ENCODE measurements around the gene RABGAP1.

RABGAP1 gene

DNA sequence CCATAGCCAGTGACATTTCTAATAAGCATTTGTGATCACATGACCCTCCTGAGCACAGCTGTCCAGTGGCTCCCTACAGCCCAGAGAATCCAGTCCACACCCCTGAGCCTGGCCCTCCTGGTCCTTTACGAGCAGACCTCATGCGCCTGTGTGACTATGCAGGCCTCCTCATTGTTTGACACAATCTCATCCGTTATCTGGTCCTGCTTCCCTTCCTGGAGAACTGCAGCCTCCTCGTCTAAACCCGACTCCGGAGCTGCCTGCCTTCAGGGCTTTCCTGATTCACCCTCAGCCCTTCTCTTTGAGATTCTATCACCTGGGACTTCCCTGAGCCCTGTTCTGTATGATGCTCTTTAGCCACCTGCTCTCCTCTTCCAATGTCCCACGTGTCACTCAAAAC is 172.4 kb downstream of the RABGAP1 start:
- Histone ChIP-seq H3K27ac (ENCODE audit: low read depth in 2 of 2, low read length in 2 of 2) (no peak overlapping the region), H3K36me3 (ENCODE audit: control insufficient read depth in 2 of 2, insufficient read depth in 2 of 2, low read length in 2 of 2) (peaks cover 16 to 24% of the 10 kb centered on the region in 2 donors)

DNA sequence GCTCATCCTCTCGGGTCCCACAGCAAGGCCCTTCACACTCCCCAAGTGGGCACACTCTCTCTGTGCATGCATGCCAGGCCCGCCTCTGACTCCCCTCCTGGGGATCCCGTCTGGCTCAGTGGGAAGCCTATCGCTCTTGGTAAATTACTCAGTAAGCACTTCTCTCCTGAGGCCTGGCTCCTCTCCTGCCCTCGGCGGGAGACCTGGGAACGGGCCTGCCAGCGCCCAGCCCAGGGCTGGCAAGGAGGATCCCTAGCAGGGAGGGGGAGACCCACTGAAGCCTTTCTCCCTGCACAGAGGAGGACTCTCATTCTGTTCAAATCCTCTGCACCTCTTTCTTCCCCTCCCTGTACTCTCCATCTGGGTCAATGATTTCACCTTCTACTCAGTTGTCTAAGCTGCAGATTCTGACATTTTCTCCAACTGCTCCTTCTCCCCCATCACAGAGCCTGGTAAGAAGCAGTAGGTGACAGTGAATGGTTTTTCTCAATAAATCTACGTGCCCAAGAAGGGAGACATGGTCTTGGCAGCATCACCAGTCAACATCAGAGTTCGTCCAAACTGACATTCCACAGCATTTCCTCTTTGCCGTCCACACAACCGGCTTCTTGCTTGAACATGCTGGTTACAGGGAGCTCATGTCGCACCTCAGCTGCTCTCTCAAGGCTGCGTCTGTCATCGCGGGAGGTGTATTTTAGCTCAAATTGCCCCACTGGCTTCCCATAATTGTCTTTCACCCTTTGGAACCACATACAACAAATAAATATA is 174.5 kb downstream of the RABGAP1 start:
- H3K27ac ChIP-seq (ENCODE audit: low read depth in 2 of 2, low read length in 2 of 2) = no peak overlapping the region
- H3K4me3 ChIP-seq (ENCODE audit: low read length in 2 of 2) = no peak overlapping the region
- no peak overlapping the region for H3K9ac ChIP-seq (ENCODE audit: low read depth in 1 of 2, low read length in 2 of 2)
- no peaks in the 10 kb centered on the region for H3K27me3 ChIP-seq (ENCODE audit: control insufficient read depth in 2 of 2, insufficient read depth in 2 of 2, low read length in 2 of 2)
- H3K36me3 ChIP-seq (ENCODE audit: control insufficient read depth in 2 of 2, insufficient read depth in 2 of 2, low read length in 2 of 2) = peaks cover 6 to 11% of the 10 kb centered on the region in 2 donors
- no peaks in the 10 kb centered on the region for H3K9me3 ChIP-seq (ENCODE audit: control insufficient read depth in 2 of 2, low read length in 2 of 2)
- H3K4me1 ChIP-seq (ENCODE audit: control insufficient read depth in 2 of 2, insufficient read depth in 2 of 2, low read length in 2 of 2) = peaks cover 3 to 5% of the 10 kb centered on the region in 2 donors

More for the DNA sequence above, 172.4 kb downstream of the RABGAP1 start:
- no peaks in the 10 kb centered on the region for H3K27me3 ChIP-seq (ENCODE audit: control insufficient read depth in 2 of 2, insufficient read depth in 2 of 2, low read length in 2 of 2)
- no peak overlapping the region for H3K4me3 ChIP-seq (ENCODE audit: low read length in 2 of 2)
- no peak overlapping the region for H3K9ac ChIP-seq (ENCODE audit: low read depth in 1 of 2, low read length in 2 of 2)
- H3K4me1 ChIP-seq (ENCODE audit: control insufficient read depth in 2 of 2, insufficient read depth in 2 of 2, low read length in 2 of 2) = peaks cover 3 to 5% of the 10 kb centered on the region in 2 donors
- no peaks in the 10 kb centered on the region for H3K9me3 ChIP-seq (ENCODE audit: control insufficient read depth in 2 of 2, low read length in 2 of 2)

DNA sequence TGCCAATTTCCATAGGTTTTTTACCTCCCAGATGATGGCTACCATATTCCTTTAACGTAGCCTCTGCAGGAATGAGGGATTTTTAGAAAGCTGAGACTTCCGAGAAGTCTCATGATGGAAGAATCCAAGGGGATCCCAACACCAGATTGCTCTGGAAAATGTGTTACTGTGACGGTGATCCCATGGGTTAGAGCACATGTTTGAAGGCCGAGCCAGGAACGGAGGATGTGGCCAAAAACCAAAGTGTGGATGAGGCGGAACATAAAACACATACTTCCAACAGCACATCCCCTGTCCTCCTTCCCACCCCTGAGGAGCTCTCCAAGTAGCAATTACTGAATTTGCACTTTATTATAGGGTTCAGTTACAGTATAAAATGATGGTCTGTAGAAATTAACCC is 175.2 kb downstream of the RABGAP1 start:
- H3K4me1 ChIP-seq (ENCODE audit: control insufficient read depth in 2 of 2, insufficient read depth in 2 of 2, low read length in 2 of 2) = peaks cover 3 to 5% of the 10 kb centered on the region in 2 donors

DNA sequence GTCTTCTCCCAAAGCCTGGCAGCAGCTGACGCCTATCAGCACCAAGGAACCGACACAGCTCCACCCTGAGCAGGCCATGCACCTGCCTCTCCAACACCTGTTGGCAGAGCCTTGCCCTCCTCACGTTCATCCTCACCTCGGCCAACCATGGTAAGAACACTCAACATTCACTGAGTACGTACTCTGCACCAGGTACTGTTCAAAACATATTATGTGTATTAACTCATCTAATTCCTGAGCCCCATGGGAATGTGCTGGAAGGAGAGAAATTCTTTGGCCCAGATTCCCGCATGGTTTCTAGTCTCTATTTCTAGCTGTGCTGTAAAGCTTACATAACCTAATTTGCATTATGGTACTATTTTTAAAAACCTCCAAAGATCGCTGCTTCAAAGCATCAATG is 178.7 kb downstream of the RABGAP1 start:
- H3K36me3 ChIP-seq (ENCODE audit: control insufficient read depth in 2 of 2, insufficient read depth in 2 of 2, low read length in 2 of 2) = peaks cover 3 to 9% of the 10 kb centered on the region in 2 donors
- no peak overlapping the region for H3K4me3 ChIP-seq (ENCODE audit: low read length in 2 of 2)
- H3K4me1 ChIP-seq (ENCODE audit: control insufficient read depth in 2 of 2, insufficient read depth in 2 of 2, low read length in 2 of 2) = no peaks in the 10 kb centered on the region
- no peaks in the 10 kb centered on the region for H3K9me3 ChIP-seq (ENCODE audit: control insufficient read depth in 2 of 2, low read length in 2 of 2)
- H3K27ac ChIP-seq (ENCODE audit: low read depth in 2 of 2, low read length in 2 of 2) = no peak overlapping the region
- H3K27me3 ChIP-seq (ENCODE audit: control insufficient read depth in 2 of 2, insufficient read depth in 2 of 2, low read length in 2 of 2) = no peaks in the 10 kb centered on the region
- H3K9ac ChIP-seq (ENCODE audit: low read depth in 1 of 2, low read length in 2 of 2) = no peak overlapping the region

More for the DNA sequence above, 175.2 kb downstream of the RABGAP1 start:
- no peaks in the 10 kb centered on the region for H3K9me3 ChIP-seq (ENCODE audit: control insufficient read depth in 2 of 2, low read length in 2 of 2)
- no peak overlapping the region for H3K4me3 ChIP-seq (ENCODE audit: low read length in 2 of 2)
- H3K27me3 ChIP-seq (ENCODE audit: control insufficient read depth in 2 of 2, insufficient read depth in 2 of 2, low read length in 2 of 2) = no peaks in the 10 kb centered on the region
- peaks cover 3 to 9% of the 10 kb centered on the region in 2 donors for H3K36me3 ChIP-seq (ENCODE audit: control insufficient read depth in 2 of 2, insufficient read depth in 2 of 2, low read length in 2 of 2)
- H3K9ac ChIP-seq (ENCODE audit: low read depth in 1 of 2, low read length in 2 of 2) = no peak overlapping the region
- H3K27ac ChIP-seq (ENCODE audit: low read depth in 2 of 2, low read length in 2 of 2) = no peak overlapping the region

DNA sequence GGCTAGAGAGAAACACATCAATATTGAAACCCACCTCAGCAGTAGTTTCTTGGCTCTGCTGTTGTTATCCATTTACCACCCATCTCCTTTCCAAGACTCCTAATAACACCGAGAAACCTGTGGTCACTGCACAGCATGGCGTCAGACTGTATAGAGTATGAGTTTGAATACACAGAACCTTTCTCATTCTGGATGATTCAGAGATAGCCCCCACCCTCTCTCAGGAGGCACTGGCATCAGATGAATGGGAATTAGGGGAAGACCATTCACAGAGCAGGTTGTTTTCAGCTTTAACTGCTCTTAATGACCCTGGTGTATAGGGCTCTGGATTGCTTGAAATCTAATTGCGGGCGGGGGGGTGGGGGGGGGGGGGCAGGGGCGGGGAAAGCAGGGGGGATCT is 179.3 kb downstream of the RABGAP1 start:
- Histone ChIP-seq H3K4me3 (ENCODE audit: low read length in 2 of 2) (no peak overlapping the region), H3K27ac (ENCODE audit: low read depth in 2 of 2, low read length in 2 of 2) (no peak overlapping the region), H3K9ac (ENCODE audit: low read depth in 1 of 2, low read length in 2 of 2) (no peak overlapping the region), H3K9me3 (ENCODE audit: control insufficient read depth in 2 of 2, low read length in 2 of 2) (no peaks in the 10 kb centered on the region), H3K36me3 (ENCODE audit: control insufficient read depth in 2 of 2, insufficient read depth in 2 of 2, low read length in 2 of 2) (peaks cover 3 to 9% of the 10 kb centered on the region in 2 donors), H3K27me3 (ENCODE audit: control insufficient read depth in 2 of 2, insufficient read depth in 2 of 2, low read length in 2 of 2) (no peaks in the 10 kb centered on the region), H3K4me1 (ENCODE audit: control insufficient read depth in 2 of 2, insufficient read depth in 2 of 2, low read length in 2 of 2) (no peaks in the 10 kb centered on the region)

DNA sequence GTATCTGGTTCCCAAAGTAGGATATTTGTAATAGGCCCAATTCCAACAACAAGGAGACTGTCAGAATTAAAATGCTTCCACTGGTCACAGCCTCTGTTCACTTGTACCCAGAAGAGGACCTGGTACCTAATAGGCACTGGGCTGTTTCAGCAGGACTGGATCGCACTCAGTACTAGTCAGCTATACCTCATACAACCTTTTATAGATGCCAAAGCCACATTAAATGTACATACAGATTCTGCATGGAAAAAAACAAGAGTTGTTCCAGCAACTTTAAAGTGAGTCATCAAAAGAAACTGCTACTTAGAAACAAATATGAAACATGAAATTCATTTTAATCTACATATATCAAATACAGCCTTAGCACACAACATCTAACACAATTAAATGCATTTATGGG is 180.1 kb downstream of the RABGAP1 start:
- no peaks in the 10 kb centered on the region for H3K9me3 ChIP-seq (ENCODE audit: control insufficient read depth in 2 of 2, low read length in 2 of 2)
- no peaks in the 10 kb centered on the region for H3K4me1 ChIP-seq (ENCODE audit: control insufficient read depth in 2 of 2, insufficient read depth in 2 of 2, low read length in 2 of 2)
- peaks cover 0 to 3% of the 10 kb centered on the region in 2 donors for H3K36me3 ChIP-seq (ENCODE audit: control insufficient read depth in 2 of 2, insufficient read depth in 2 of 2, low read length in 2 of 2)
- H3K9ac ChIP-seq (ENCODE audit: low read depth in 1 of 2, low read length in 2 of 2) = no peak overlapping the region
- H3K27me3 ChIP-seq (ENCODE audit: control insufficient read depth in 2 of 2, insufficient read depth in 2 of 2, low read length in 2 of 2) = no peaks in the 10 kb centered on the region
- H3K4me3 ChIP-seq (ENCODE audit: low read length in 2 of 2) = no peak overlapping the region
- no peak overlapping the region for H3K27ac ChIP-seq (ENCODE audit: low read depth in 2 of 2, low read length in 2 of 2)

DNA sequence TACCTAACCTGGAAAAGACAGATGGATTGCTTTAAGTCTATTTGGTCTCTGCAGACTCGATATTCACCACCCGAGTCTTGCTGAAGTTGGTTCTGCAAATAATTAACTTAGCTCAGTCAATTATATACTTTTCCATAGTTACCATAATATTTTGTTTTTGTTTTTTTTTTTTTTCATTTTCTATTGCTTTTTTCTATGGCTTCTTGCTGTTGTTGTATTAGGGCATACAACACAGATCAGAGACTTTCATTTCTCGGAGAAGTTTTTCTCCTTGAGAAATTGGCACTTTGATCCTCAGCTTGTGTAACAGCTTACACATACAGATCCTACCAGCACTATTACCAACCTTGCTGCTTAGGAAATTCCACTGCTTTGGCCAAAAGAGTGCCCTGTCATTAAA is 180.6 kb downstream of the RABGAP1 start:
- Histone ChIP-seq H3K9ac (ENCODE audit: low read depth in 1 of 2, low read length in 2 of 2) (no peak overlapping the region), H3K27ac (ENCODE audit: low read depth in 2 of 2, low read length in 2 of 2) (no peak overlapping the region), H3K9me3 (ENCODE audit: control insufficient read depth in 2 of 2, low read length in 2 of 2) (no peaks in the 10 kb centered on the region), H3K27me3 (ENCODE audit: control insufficient read depth in 2 of 2, insufficient read depth in 2 of 2, low read length in 2 of 2) (no peaks in the 10 kb centered on the region), H3K4me3 (ENCODE audit: low read length in 2 of 2) (no peak overlapping the region), H3K4me1 (ENCODE audit: control insufficient read depth in 2 of 2, insufficient read depth in 2 of 2, low read length in 2 of 2) (no peaks in the 10 kb centered on the region), H3K36me3 (ENCODE audit: control insufficient read depth in 2 of 2, insufficient read depth in 2 of 2, low read length in 2 of 2) (peaks cover 0 to 3% of the 10 kb centered on the region in 2 donors)

DNA sequence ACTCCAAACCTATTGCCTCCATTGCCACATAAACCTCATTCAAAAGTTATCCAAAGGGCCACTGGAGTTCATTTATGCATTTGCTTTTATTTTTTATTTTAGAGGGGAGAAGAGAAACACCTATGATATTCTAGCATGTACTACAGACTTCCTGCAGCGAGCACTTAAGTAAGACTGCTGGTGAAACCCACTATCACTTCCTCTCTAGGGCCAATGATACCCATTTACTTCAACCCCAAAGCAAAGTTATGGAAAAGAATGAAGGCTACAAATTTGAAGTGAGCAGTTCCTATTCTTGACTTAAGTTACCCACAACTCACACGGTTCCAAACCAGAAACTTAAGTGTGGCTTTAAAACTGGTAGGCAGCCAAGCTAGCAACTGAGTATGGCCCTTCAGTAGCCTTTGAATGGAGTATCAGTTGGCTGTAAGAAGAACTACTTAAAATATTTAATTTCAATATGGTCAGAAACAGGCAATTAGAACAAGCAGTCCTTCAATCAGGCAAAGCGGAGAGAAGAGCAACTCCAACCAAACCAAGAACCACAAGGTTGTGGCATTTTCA is 186.8 kb downstream of the RABGAP1 start:
- Histone ChIP-seq H3K9ac (ENCODE audit: low read depth in 1 of 2, low read length in 2 of 2) (no peak overlapping the region), H3K4me1 (ENCODE audit: control insufficient read depth in 2 of 2, insufficient read depth in 2 of 2, low read length in 2 of 2) (no peaks in the 10 kb centered on the region), H3K9me3 (ENCODE audit: control insufficient read depth in 2 of 2, low read length in 2 of 2) (no peaks in the 10 kb centered on the region), H3K4me3 (ENCODE audit: low read length in 2 of 2) (no peak overlapping the region), H3K27me3 (ENCODE audit: control insufficient read depth in 2 of 2, insufficient read depth in 2 of 2, low read length in 2 of 2) (no peaks in the 10 kb centered on the region), H3K27ac (ENCODE audit: low read depth in 2 of 2, low read length in 2 of 2) (no peak overlapping the region), H3K36me3 (ENCODE audit: control insufficient read depth in 2 of 2, insufficient read depth in 2 of 2, low read length in 2 of 2) (peaks cover 25 to 35% of the 10 kb centered on the region in 2 donors)

DNA sequence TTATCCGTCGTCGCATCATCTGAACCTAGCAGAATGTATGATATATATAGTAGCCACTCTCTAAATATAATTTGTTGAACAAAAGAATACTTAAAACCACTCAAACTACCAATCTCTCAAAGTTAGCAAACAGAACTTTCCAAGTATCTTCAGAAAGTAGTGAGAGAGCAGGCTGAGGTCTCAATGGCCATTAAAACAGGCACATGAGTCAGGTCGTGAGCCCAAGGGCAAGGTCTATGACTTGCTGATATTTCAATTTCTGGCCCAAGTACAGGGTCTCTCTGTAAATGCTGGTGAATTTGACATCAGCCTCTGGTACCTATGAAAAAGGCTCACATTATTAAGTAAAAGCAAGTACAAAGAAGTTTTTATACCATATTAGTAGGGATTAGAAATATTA is 187.8 kb downstream of the RABGAP1 start:
- no peaks in the 10 kb centered on the region for H3K4me1 ChIP-seq (ENCODE audit: control insufficient read depth in 2 of 2, insufficient read depth in 2 of 2, low read length in 2 of 2)
- H3K9ac ChIP-seq (ENCODE audit: low read depth in 1 of 2, low read length in 2 of 2) = no peak overlapping the region
- peaks cover 25 to 39% of the 10 kb centered on the region in 2 donors for H3K36me3 ChIP-seq (ENCODE audit: control insufficient read depth in 2 of 2, insufficient read depth in 2 of 2, low read length in 2 of 2)
- H3K9me3 ChIP-seq (ENCODE audit: control insufficient read depth in 2 of 2, low read length in 2 of 2) = no peaks in the 10 kb centered on the region
- H3K4me3 ChIP-seq (ENCODE audit: low read length in 2 of 2) = no peak overlapping the region
- H3K27ac ChIP-seq (ENCODE audit: low read depth in 2 of 2, low read length in 2 of 2) = no peak overlapping the region
- H3K27me3 ChIP-seq (ENCODE audit: control insufficient read depth in 2 of 2, insufficient read depth in 2 of 2, low read length in 2 of 2) = no peaks in the 10 kb centered on the region

DNA sequence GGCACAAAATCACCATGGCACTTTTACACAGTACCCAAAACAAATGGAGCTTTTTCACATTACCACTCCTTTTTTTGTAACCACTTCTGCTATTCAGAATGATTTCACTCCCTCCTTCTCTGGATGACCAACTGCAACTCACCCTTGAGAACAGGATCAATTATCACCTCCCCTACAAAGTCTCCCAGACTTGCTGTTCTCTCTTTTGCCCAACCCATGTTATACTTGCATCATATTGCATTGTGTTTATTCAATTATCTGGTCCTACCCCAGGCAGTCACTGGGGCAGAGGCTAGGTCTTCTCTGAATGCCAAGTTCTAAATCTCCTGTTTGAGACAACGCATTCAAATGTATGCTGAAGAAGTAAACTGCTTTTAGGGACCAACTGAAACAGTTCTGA is 188.6 kb downstream of the RABGAP1 start:
- H3K4me1 ChIP-seq (ENCODE audit: control insufficient read depth in 2 of 2, insufficient read depth in 2 of 2, low read length in 2 of 2) = no peaks in the 10 kb centered on the region
- H3K27ac ChIP-seq (ENCODE audit: low read depth in 2 of 2, low read length in 2 of 2) = no peak overlapping the region
- no peaks in the 10 kb centered on the region for H3K27me3 ChIP-seq (ENCODE audit: control insufficient read depth in 2 of 2, insufficient read depth in 2 of 2, low read length in 2 of 2)
- H3K9ac ChIP-seq (ENCODE audit: low read depth in 1 of 2, low read length in 2 of 2) = no peak overlapping the region
- H3K9me3 ChIP-seq (ENCODE audit: control insufficient read depth in 2 of 2, low read length in 2 of 2) = no peaks in the 10 kb centered on the region
- no peak overlapping the region for H3K4me3 ChIP-seq (ENCODE audit: low read length in 2 of 2)
- H3K36me3 ChIP-seq (ENCODE audit: control insufficient read depth in 2 of 2, insufficient read depth in 2 of 2, low read length in 2 of 2) = peaks cover 25 to 39% of the 10 kb centered on the region in 2 donors
